Activated naive CD4-positive, alpha-beta T cell treated with anti-CD3 and anti-CD28 coated beads, Interleukin-2, amount 50 U/mL, for 72 hours (primary cell): ENCODE results near the gene AK9. TPM values are rescaled to one million over a fixed set of nuclear protein-coding genes. Genes with fewer than 3 reads are reported as not detected.
"Not testable (repeated sequence)": the region's sequence is repeated elsewhere in the genome, so short reads cannot be mapped to it uniquely, and the experiment has no call there.

Experiments used
- ATAC-seq, 2 donors: fragments of 150-1000 bp; cut with Tn5 transposase; 2 replicates each; pipeline ENCODE4 v1.10.0; 2021; ENCODE audit warnings: mild to moderate bottlenecking in 2 of 2, moderate library complexity in 2 of 2
- DNase-seq, 2 donors: peaks; one replicate each; pipeline ENCODE4 v3.0.0; 2021 to 2022; ENCODE audit warnings: low spot score in 2 of 2
- H3K27ac Mint-ChIP-seq, 2 donors: one replicate each; pipeline ENCODE4 v1.8.0; 2022; ENCODE audit warnings: mild to moderate bottlenecking in 2 of 2, mixed read lengths in 2 of 2
- H3K36me3 Mint-ChIP-seq, 2 donors: one replicate each; pipeline ENCODE4 v1.8.0; 2022; ENCODE audit warnings: mixed read lengths in 2 of 2
- H3K9me3 Mint-ChIP-seq, 2 donors: one replicate each; pipeline ENCODE4 v1.8.0; 2022; ENCODE audit warnings: mixed read lengths in 2 of 2
- total RNA-seq, 2 donors: library from RNA; stranded (reverse); gene quantifications; one replicate each; pipeline ENCODE4 v1.2.3, GENCODE V29; 2022

The AK9 gene
- total RNA-seq, 2 donors from 2014 or later: 1.5 to 3.8 TPM

DNA sequence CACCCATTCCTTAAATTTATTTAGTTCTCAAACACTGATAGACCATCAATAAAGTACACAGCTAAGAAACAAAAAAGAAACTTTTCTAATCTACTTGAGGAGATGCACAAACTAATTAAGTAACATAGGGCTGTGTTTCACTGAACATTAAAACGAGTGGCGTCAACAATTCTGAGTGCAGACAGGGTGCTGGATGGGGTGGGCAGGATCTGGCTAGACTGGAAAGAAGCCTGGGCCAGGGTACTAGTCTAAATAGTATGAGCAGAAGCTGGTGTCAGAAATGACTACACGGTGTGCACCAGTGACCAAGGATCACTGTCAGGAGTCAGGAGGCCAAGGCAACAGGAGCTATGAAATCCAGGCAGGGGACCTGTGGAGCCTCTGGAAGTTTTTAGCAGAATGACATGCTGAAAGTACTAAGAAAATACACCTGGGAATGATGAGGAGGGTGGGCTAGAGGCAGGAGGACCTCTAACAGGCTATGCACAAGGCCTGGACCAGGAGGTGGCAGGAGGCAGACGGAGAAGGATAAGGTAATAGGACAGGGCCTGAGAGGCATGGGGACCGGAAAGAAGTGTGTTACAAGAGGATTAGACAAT is 221.3 kb downstream of the AK9 start:
- H3K36me3 Mint-ChIP-seq: peaks cover 35 to 65% of the 10 kb centered on the region in 2 donors
- DNase-seq (no peak), ATAC-seq (no peak)
- H3K9me3 Mint-ChIP-seq: no peaks in the 10 kb centered on the region
- peak overlapping the region; percentile 52 to 84 for H3K27ac Mint-ChIP-seq

DNA sequence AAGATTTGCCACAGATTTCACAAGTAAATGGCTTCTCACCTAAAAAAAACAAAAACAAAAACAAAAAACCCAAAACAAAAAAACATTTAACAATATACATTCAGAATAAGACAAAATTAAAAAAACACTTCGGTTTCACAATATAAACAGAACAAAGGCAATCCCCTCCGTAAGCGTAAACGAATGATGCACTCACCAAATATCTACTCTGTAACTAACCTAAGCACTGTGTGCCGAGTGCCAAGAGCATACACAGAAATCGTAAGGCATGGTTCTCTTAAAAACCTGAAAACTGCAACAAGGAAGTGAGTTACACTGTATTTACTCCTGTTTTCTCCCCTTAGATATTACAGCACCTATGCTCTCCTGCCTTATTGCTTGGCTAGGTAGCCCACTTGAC is 223.3 kb downstream of the AK9 start:
- no peak for DNase-seq
- no peaks in the 10 kb centered on the region for H3K9me3 Mint-ChIP-seq
- no peak overlapping the region for H3K27ac Mint-ChIP-seq
- ATAC-seq: no peak
- peaks cover 26 to 68% of the 10 kb centered on the region in 2 donors for H3K36me3 Mint-ChIP-seq

DNA sequence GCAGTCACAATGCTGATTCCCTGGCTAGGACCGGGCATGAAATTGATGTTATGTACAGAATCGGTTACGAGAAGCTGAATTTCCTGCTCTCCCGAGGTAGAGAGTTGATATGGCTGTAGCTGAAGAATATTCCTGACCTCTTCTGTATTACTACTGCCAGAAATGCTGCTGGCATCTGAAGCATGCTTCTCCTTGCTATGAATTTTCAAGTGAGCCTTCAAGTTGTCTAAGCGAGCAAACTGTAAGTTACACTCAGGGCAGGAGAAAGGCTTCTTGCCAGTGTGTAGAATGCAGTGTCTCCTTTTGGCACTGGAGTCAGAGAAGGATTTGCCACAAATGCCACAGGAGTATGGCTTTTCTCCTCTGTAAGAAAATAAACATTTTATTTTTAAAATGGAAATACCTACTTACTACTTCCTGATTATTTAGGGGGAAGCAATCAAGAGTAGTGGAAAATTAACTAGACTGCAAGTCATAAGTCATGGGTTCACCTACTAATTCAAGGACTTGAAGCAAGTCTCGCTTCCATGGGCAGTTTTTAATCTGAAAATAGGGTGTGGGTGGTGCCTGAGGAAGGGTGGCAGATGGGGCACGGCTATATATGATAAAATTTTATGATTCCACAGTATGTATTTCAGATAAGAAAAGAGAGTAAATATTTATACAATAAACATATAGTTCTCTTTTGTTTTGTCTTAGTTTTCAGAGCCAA is 224.6 kb downstream of the AK9 start:
- peak overlapping the region; percentile 27 to 69 for H3K27ac Mint-ChIP-seq
- ATAC-seq (no peak), DNase-seq (no peak)
- H3K36me3 Mint-ChIP-seq: peaks cover 29 to 68% of the 10 kb centered on the region in 2 donors
- peaks cover 5 to 6% of the 10 kb centered on the region in 2 donors for H3K9me3 Mint-ChIP-seq

DNA sequence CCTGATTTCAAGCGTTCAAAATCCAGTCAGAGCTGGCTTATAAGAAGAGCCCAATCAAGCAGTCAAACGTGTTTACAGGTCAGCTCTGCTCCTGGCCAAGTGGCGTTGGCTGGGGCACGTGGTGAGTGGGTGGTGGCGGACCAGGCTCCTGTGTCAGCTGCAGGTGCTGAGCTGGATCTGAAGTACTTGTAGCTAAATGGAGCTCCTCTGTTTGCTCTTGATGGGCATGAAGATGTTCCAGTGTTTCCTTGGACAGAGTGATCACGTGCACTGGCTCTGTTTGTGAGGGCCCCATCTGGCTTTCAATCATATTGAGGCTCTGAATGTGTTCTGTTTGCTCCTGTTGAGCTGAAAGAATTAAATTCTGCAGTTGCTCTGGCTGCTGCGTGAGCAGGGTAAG is 225.2 kb downstream of the AK9 start:
- ATAC-seq (no peak), DNase-seq (no peak)
- H3K36me3 Mint-ChIP-seq: peaks cover 24 to 68% of the 10 kb centered on the region in 2 donors
- peak overlapping the region; percentile 27 to 61 for H3K27ac Mint-ChIP-seq
- H3K9me3 Mint-ChIP-seq: peaks cover 5 to 6% of the 10 kb centered on the region in 2 donors

DNA sequence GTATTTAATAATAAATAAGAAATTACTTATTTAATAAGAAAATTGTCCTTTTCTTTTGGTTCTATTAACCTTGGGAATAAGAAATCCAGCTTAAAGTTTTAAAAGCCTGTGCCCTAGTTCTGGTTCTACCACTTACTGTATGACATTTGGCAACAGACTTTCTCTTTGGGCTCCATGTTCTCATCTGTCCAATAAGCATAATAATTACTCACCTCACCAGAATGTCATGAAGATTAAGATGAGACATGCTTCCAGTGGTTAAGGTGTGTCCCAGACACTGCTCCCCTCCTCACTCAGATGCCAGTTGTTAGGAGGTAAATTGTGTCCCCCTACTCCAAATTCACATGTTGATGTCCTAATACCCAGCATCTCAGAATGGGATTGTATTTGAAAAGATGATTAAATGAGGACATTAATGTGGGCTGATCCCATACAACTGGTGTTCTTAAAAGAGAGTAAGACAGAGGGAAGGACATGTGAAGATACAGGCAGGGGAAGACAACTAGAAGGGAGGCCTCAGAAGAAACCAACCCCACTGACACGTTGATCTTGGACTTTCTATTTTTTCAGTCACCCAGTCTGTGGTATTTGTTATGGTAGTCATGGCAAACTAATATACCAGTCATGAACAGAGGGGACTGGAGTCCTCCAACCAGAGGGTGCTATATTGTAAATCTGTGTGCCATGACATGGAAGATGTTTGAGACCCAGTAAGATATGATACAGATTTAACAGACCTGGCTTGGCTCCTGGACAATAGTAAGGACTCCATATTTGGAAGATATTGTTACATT is 229.1 kb downstream of the AK9 start:
- peak in 1 of 2 donors; percentile 13 for ATAC-seq

DNA sequence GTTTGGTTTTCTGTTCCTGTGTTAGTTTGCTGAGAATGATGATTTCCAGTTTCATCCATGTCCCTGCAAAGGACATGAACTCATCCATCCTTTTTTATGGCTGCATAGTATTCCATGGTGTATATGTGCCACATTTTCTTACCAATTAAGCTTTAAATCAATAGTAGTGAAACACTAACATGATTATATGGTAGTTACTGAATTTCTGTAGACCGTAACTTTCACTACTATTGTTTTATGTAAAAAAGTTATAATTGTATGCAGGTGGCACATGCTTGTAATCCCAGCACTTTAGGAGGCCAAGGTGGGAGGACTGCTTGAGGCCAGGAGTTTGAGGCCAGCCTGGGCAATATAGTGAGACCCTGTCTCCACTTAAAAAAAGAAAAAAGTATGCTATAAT is 229.8 kb downstream of the AK9 start:
- not testable (repeated sequence) for DNase-seq, ATAC-seq, H3K27ac Mint-ChIP-seq, H3K9me3 Mint-ChIP-seq
- peaks cover 18 to 43% of the 10 kb centered on the region in 2 donors for H3K36me3 Mint-ChIP-seq

More for the DNA sequence above, 229.1 kb downstream of the AK9 start:
- Mint-ChIP-seq H3K27ac (peak overlapping the region in 1 of 2 donors; percentile 49), H3K36me3 (peaks cover 20 to 43% of the 10 kb centered on the region in 2 donors), H3K9me3 (peaks cover 5 to 6% of the 10 kb centered on the region in 2 donors)
- DNase-seq: no peak

DNA sequence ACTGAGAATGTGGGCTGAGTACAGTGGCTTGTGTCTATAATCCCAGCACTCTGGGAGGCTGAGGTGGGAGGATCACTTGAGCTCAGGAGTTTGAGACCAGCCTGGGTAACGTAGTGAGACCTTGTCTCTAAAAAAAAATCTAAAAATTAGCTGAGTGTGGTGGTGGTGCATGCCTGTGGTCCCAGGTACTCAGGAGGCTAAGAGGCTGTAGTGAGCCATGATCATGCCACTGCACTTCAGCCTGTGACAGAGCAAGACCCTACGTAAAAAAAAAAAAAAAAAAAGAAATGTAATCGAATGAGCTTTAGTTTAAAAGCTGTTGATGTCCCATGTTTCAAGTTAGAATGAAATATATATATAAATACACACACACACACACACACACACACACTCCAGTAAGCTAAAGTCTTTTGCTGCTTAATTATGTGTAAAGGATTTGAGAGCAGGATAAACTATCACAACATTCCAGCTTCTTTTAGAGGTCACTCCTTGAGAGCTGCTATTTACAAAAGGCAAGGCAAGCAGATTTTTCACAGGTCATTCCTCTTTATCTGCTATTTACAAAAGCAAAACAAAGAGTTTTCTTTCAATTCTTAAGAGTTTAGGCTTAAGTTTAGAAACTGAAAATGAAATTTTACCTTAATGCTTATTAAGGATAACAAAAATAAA is 230.7 kb downstream of the AK9 start:
- ATAC-seq: no peak
- H3K36me3 Mint-ChIP-seq: peaks cover 9 to 35% of the 10 kb centered on the region in 2 donors
- DNase-seq: no peak
- H3K9me3 Mint-ChIP-seq: peaks cover 5 to 6% of the 10 kb centered on the region in 2 donors
- no peak overlapping the region for H3K27ac Mint-ChIP-seq

DNA sequence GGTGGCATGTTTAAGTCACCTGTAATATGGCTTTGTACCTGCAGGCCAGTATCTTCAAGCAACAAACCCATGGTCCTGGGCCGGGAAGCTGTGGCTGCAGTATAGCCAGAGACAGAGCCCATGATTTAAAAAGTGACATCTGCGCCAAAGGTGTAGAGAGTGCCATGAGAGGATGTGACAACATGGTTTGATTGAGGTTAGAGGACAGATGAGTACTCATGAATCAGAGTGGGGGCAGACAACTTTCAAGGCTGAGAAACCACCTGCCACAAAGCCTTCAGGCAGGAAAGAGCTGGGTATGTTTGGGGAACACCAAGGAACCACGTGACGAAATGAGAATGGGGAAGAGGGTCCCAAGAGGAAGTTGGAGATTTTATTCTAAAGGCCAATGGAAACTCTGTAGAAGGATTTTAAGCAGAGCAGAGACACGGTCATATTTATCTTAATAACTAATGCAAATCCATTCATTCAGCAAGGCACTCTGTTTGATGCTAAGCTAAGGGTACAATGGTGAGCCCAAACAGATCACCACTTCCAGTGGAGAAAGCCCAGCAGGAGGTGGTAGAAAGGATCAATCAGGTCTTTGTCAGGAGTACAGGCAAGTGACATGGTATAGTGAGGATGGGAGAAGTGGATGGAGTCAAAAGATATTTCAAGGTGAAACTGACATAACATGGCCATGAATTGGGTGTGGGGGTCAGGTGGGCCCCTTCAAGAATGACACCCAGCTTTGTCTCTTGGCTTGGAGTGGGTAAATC is 232.0 kb downstream of the AK9 start:
- peak; percentile 68 to 78 for ATAC-seq
- H3K36me3 Mint-ChIP-seq: peaks cover 9 to 23% of the 10 kb centered on the region in 2 donors

DNA sequence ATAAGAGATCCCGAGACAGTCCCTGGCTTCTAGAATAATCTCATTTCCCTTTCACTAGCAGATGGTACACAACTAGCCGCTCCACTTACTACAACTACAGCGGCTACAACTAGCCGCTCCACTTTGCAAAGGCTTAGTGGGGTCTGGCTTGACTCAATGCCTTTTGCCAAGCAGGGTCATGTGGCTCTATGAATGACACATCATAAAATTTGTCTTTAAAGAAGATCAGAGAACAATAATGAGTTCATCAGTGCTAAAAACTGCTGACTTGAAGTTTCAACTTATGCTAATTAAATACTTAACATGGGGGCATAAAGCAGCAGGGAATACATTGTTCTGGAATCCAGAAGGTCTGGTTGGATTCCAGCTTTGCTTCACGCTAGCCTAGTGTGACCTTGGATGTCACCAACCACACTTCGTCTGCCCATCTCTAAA is 233.4 kb downstream of the AK9 start:
- DNase-seq (no peak), ATAC-seq (no peak)
- peaks cover 5 to 6% of the 10 kb centered on the region in 2 donors for H3K9me3 Mint-ChIP-seq
- H3K36me3 Mint-ChIP-seq: peaks cover 9 to 10% of the 10 kb centered on the region in 2 donors
- no peak overlapping the region for H3K27ac Mint-ChIP-seq

More for the DNA sequence above, 232.0 kb downstream of the AK9 start:
- peak in 1 of 2 donors; percentile 35 for DNase-seq
- Mint-ChIP-seq H3K27ac (peak overlapping the region; percentile 48 to 70), H3K9me3 (peaks cover 5 to 6% of the 10 kb centered on the region in 2 donors)

DNA sequence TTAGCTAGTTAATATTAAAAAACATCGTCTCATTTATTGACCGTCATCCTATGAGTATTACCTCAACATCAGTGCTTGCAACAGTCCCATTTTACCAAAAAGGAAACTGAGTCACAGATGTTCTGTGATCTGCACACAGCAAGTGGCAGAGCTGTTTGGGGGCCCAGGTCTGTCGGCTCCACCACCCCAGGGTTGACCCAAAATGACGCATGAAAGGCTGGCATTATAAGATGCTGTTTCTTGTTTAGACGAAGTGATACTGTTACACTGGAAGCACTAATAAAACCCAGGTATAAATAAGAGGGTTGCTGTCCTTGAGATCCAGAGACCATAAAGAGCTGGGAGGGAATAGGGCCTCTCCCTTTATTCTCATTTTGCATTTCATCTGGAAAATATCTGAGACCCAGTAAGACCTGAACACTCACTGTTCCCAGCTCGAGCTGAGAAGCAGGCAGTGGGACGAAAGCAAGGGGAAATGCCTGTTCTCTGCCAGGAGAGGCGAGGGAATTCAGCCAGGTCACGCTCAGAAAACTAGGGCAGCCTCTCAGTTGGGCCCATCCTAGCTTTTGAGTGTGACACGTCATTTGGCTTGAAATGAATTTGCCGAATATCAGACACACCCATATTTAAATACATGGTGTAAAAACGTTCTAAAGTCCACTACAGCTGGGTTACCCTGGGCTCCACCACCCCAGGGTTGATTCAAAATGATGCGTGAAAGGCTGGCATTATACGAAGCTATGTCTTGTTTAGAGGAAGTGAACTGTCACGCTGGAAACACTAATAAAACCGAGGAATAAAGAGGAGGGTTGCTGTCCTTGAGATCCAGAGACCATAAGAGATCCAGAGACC is 234.1 kb downstream of the AK9 start:
- peaks cover 3 to 4% of the 10 kb centered on the region in 2 donors for H3K36me3 Mint-ChIP-seq
- no peak overlapping the region for H3K27ac Mint-ChIP-seq
- DNase-seq (no peak), ATAC-seq (no peak)
- H3K9me3 Mint-ChIP-seq: peaks cover 2 to 3% of the 10 kb centered on the region in 2 donors

DNA sequence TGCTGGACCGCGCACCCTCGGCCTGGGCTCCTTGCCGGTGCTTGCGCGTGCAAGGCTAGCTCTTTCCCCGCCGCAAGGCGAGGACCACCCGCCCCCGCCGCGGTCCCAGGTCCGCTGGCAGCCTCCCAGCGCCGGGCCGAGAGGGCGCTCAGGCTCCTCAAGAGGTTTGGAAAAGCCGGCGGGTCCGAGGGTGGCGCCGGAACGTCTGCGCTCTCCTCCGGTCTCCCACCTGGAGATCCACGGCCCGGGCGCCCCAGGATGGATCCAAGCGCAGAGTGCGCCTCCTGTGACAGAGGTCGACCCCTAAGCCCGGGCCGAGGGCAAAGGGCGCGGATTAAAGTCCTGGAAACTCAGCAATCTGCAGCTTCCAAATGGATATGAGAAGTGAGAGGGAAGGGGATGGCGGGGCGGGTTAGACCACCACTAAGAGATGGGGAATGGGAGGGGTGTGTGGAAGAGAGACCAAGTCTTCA is 234.9 kb downstream of the AK9 start:
- no peak for DNase-seq
- ATAC-seq: no peak
- H3K9me3 Mint-ChIP-seq: no peaks in the 10 kb centered on the region
- H3K36me3 Mint-ChIP-seq: no peaks in the 10 kb centered on the region
- no peak overlapping the region for H3K27ac Mint-ChIP-seq

DNA sequence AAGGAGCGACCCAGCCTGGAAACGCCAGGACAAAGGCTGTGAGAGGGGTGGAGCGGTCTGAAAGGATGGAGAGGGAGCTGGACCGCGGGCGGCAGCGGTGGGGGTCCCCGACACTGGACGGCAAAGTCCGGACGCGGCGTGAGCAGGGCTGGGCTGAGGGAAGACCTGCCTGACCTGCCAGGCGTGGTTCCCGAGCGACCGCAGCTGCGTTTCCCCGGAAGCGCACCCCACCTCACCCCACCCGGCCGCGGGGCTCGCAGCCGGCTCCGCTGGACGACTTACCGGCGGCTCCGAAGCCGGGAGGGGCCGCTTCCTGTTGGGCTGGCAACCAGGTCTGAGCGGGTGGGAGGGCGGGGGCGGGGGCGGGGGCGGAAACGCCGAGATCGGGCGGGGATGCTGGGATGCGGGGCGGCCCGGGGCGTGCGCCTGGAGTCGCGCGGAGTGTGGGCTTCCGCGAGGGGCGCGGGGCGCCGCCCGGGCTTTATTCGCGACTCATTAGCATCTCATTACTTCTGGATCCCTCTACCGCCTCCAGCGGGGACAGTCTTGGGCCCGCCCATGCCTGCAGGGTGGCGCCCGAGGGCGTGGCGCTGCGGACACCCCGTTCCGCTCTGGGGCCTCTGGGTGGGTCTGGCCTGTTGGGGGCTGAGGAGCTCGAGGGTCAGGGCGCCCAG is 235.4 kb downstream of the AK9 start, which contains the start of gene MICAL1:
Gene MICAL1 (minus strand): TSS at position 336 of the 674 bp plus-strand sequence. CDS start 1,576 bp downstream, outside the sequence.
- H3K9me3 Mint-ChIP-seq: no peaks in the 10 kb centered on the region
- peaks cover 0 to 5% of the 10 kb centered on the region in 2 donors for H3K36me3 Mint-ChIP-seq
- H3K27ac Mint-ChIP-seq: peak within 1 kb of the TSS; percentile 88 to 98
- DNase-seq (peak; percentile 64 to 76), ATAC-seq (peak; percentile 47 to 71)

DNA sequence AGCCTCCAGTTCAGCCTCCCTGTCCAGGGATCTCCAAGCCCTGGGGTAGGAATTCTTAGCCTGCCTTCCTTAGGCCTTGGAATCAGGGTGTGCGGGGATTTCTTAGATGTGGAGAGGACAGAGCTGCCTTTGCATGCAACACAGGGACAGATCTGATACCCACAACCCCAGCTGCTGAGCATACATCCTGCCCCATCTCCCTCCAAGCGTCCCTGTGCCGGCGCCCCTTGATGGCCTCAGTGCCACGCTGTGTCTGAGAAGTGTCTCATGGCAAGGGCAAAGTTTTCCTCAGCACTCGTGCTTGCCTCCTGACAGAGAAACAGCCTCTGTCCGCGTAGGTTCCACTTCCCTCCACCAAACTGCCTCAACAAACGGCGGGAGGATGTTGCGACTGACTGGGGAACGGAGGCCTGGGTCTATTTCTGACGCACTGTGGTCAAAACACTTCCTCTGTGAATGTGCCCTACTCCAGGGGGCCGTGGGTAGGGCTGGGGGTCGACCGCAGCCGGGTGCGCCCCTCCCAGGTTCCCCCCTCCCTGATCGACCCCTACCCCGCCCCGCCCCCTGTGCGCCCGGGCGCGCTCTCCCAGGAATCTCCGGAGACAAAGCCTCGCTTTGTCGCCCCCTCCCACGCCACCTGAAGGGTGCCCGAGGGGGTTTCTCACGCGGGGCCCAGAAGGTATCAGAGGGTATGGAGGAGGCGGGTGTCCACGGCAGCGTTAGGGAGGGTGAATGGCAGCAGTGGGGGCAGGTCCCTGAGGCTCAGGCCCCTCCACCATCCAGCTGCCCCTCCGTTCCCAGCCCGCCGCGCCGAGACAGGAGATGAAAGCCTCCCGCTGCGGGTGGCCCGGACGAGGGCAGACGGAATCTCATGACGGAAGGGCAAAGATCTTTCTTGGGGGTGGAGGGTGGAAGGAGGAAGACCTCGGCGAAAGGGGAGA is 236.2 kb downstream of the AK9 start:
- DNase-seq (peak; percentile 53 to 82), ATAC-seq (peak; percentile 30 to 57)
- H3K9me3 Mint-ChIP-seq: no peaks in the 10 kb centered on the region
- peak overlapping the region; percentile 88 to 98 for H3K27ac Mint-ChIP-seq
- H3K36me3 Mint-ChIP-seq: peaks cover 0 to 6% of the 10 kb centered on the region in 2 donors
